ENCODE results near the gene SYNCRIP.
"Not testable (repeated sequence)": the region's sequence is repeated elsewhere in the genome, so short reads cannot be mapped to it uniquely, and the experiment has no call there.

Gene SYNCRIP

GRCh38 chr6:85669735-85670194 lies 27.1 kb upstream of the SYNCRIP start:
- DNase-seq (ENCODE audit: low spot score) = peak; percentile 92

- DNase-seq (ENCODE audit: low spot score) = no peak
Measured at GRCh38 chr6:85662251-85662650, 19.6 kb upstream of the SYNCRIP start.

- DNase-seq (ENCODE audit: low spot score) = no peak
Measured at GRCh38 chr6:85660181-85660611, 17.5 kb upstream of the SYNCRIP start.

GRCh38 chr6:85650606-85651005 lies 7.9 kb upstream of the SYNCRIP start:
- DNase-seq (ENCODE audit: low spot score) = no peak

GRCh38 chr6:85644279-85644762 lies 1.6 kb upstream of the SYNCRIP start:
- DNase-seq (ENCODE audit: low spot score) = no peak

- peak; percentile 89 for DNase-seq (ENCODE audit: low spot score)
Measured at GRCh38 chr6:85643537-85644278, 1.0 kb upstream of the SYNCRIP start.

GRCh38 chr6:85641897-85642773 lies 551 bp downstream of the SYNCRIP start:
- DNase-seq (ENCODE audit: low spot score) = peak; percentile 57

- DNase-seq (ENCODE audit: low spot score) = peak; percentile 11
Measured at GRCh38 chr6:85641522-85641896, 1.2 kb downstream of the SYNCRIP start.

GRCh38 chr6:85640821-85641220 lies 1.9 kb downstream of the SYNCRIP start:
- no peak for DNase-seq (ENCODE audit: low spot score)

- no peak for DNase-seq (ENCODE audit: low spot score)
Measured at GRCh38 chr6:85637579-85637978, 5.1 kb downstream of the SYNCRIP start.

GRCh38 chr6:85632164-85632942 lies 10.3 kb downstream of the SYNCRIP start:
- DNase-seq (ENCODE audit: low spot score) = no peak

GRCh38 chr6:85631117-85631516 lies 11.6 kb downstream of the SYNCRIP start:
- not testable (repeated sequence) for DNase-seq (ENCODE audit: low spot score)

- no peak for DNase-seq (ENCODE audit: low spot score)
Measured at GRCh38 chr6:85628353-85628752, 14.3 kb downstream of the SYNCRIP start.

GRCh38 chr6:85620308-85620707 lies 22.4 kb downstream of the SYNCRIP start:
- DNase-seq (ENCODE audit: low spot score) = no peak

- no peak for DNase-seq (ENCODE audit: low spot score)
Measured at GRCh38 chr6:85614780-85615179, 27.9 kb downstream of the SYNCRIP start.

GRCh38 chr6:85612690-85613474 lies 29.8 kb downstream of the SYNCRIP start:
- DNase-seq (ENCODE audit: low spot score) = no peak

- DNase-seq (ENCODE audit: low spot score) = no peak
Measured at GRCh38 chr6:85610182-85610895, 32.3 kb downstream of the SYNCRIP start.

GRCh38 chr6:85602100-85602499 lies 40.6 kb downstream of the SYNCRIP start:
- DNase-seq (ENCODE audit: low spot score) = no peak

- no peak for DNase-seq (ENCODE audit: low spot score)
Measured at GRCh38 chr6:85600713-85601313, 41.9 kb downstream of the SYNCRIP start.
